ENCODE results near the gene MITF. TPM values are rescaled to one million over a fixed set of nuclear protein-coding genes. Genes with fewer than 3 reads are reported as not detected.
"Not testable (repeated sequence)": the region's sequence is repeated elsewhere in the genome, so short reads cannot be mapped to it uniquely, and the experiment has no call there.

The MITF gene
- total RNA-seq, 1 donor from 2014 or later = 0.25 TPM

- DNase-seq = peak; percentile 24
- no peaks in the 10 kb centered on the region for H3K9me3 Mint-ChIP-seq (ENCODE audit: unreplicated experiment)
- H3K27ac Mint-ChIP-seq (ENCODE audit: unreplicated experiment) = no peak overlapping the region
- H3K4me3 Mint-ChIP-seq (ENCODE audit: unreplicated experiment) = no peak overlapping the region
- no peak for TF ChIP-seq CTCF (IDR thresholded peaks at IDR 0.05; ENCODE audit: partially characterized antibody, unreplicated experiment)
- no peaks in the 10 kb centered on the region for H3K36me3 Mint-ChIP-seq (ENCODE audit: unreplicated experiment)
- H3K27me3 Mint-ChIP-seq (ENCODE audit: unreplicated experiment) = no peaks in the 10 kb centered on the region
- H3K4me1 Mint-ChIP-seq (ENCODE audit: low read depth, unreplicated experiment) = no peaks in the 10 kb centered on the region
Observed at GRCh38 chr3:69791106-69791505, 51.8 kb downstream of the MITF start.

DNA sequence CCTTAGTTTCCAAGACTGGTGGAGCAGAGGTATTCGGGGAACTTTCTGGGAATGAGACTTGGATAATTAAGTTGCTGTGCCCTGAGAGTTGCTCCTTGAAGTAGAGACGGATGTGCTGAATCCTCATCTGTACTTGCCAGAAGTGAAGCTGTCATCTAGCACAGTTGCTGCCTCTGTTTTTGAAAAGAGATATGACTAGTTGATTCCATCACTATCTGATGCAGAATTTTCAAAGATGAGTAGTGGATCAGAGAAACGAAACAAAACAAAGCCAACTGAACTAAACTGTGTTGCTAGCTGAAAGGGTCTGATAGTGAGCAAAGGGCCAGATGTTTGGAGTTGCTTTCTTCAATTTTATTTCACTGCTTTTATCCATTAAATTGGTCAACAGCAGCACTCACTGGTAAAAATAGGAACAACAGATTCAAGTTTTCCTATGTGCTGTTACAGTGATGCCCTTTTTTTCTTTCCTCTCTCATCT is 52.7 kb downstream of the MITF start:
- H3K4me3 Mint-ChIP-seq (ENCODE audit: unreplicated experiment) = no peak overlapping the region
- DNase-seq = no peak
- H3K27ac Mint-ChIP-seq (ENCODE audit: unreplicated experiment) = no peak overlapping the region
- H3K4me1 Mint-ChIP-seq (ENCODE audit: low read depth, unreplicated experiment) = no peaks in the 10 kb centered on the region
- H3K9me3 Mint-ChIP-seq (ENCODE audit: unreplicated experiment) = no peaks in the 10 kb centered on the region
- no peaks in the 10 kb centered on the region for H3K27me3 Mint-ChIP-seq (ENCODE audit: unreplicated experiment)
- no peak for TF ChIP-seq CTCF (IDR thresholded peaks at IDR 0.05; ENCODE audit: partially characterized antibody, unreplicated experiment)
- H3K36me3 Mint-ChIP-seq (ENCODE audit: unreplicated experiment) = no peaks in the 10 kb centered on the region

DNA sequence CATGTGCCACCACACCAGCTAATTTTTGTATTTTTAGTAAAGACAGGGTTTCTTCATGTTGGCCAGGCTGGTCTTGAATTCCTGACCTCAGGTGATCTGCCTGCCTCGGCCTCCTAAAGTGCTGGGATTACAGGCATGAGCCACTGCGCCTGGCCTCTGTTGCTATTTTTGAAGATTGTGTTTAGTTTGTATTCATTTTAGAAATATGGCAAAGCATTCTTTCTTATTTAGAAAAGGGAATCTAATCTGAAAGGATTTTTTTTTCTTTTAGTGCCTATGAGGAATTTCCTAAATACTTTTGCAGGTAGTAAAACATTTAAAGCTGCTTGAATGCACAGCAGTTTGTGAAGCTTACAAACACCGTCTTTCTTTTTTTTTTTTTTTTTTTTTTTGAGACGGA is 56.9 kb downstream of the MITF start:
- not testable (repeated sequence) for H3K4me3 Mint-ChIP-seq (ENCODE audit: unreplicated experiment); H3K9me3 Mint-ChIP-seq (ENCODE audit: unreplicated experiment); H3K4me1 Mint-ChIP-seq (ENCODE audit: low read depth, unreplicated experiment); H3K27me3 Mint-ChIP-seq (ENCODE audit: unreplicated experiment); H3K36me3 Mint-ChIP-seq (ENCODE audit: unreplicated experiment); H3K27ac Mint-ChIP-seq (ENCODE audit: unreplicated experiment); DNase-seq

- H3K27ac Mint-ChIP-seq (ENCODE audit: unreplicated experiment) = no peak overlapping the region
- no peak overlapping the region for H3K4me3 Mint-ChIP-seq (ENCODE audit: unreplicated experiment)
- H3K27me3 Mint-ChIP-seq (ENCODE audit: unreplicated experiment) = no peaks in the 10 kb centered on the region
- no peaks in the 10 kb centered on the region for H3K4me1 Mint-ChIP-seq (ENCODE audit: low read depth, unreplicated experiment)
- TF ChIP-seq CTCF (IDR thresholded peaks at IDR 0.05; ENCODE audit: partially characterized antibody, unreplicated experiment) = no peak
- H3K36me3 Mint-ChIP-seq (ENCODE audit: unreplicated experiment) = no peaks in the 10 kb centered on the region
- DNase-seq = no peak
- no peaks in the 10 kb centered on the region for H3K9me3 Mint-ChIP-seq (ENCODE audit: unreplicated experiment)
Observed at GRCh38 chr3:69803681-69804270, 64.5 kb downstream of the MITF start.

DNA sequence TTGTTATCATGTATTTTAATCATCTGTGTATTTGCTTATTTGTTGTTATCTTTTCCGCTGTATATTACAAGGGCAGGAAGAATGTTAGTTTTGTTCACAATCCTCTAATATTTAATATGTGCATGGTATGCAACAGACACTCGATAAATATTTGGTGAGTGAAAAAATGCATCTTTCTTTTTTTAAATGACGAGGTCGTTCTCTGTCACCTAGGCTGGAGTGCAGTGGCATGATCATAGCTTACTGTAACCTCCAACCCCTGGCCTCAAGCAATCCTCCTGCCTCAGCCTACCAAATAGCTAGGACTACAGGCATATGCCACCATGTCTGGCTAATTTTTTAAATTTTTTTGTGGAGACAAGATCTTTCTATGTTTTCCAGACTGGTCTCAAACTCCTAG is 66.2 kb downstream of the MITF start:
- TF ChIP-seq CTCF (IDR thresholded peaks at IDR 0.05; ENCODE audit: partially characterized antibody, unreplicated experiment) = no peak
- H3K9me3 Mint-ChIP-seq (ENCODE audit: unreplicated experiment) = no peaks in the 10 kb centered on the region
- H3K27me3 Mint-ChIP-seq (ENCODE audit: unreplicated experiment) = no peaks in the 10 kb centered on the region
- no peak overlapping the region for H3K4me3 Mint-ChIP-seq (ENCODE audit: unreplicated experiment)
- no peaks in the 10 kb centered on the region for H3K36me3 Mint-ChIP-seq (ENCODE audit: unreplicated experiment)
- no peak for DNase-seq
- H3K27ac Mint-ChIP-seq (ENCODE audit: unreplicated experiment) = no peak overlapping the region
- H3K4me1 Mint-ChIP-seq (ENCODE audit: low read depth, unreplicated experiment) = no peaks in the 10 kb centered on the region
